Stomach (tissue), 9 donors: ENCODE data around the gene CDH23. TPM values are rescaled to one million over a fixed set of nuclear protein-coding genes. Genes with fewer than 3 reads are reported as not detected.

ENCODE experiments used
- DNase-seq, 2 donors: peaks; one replicate each; pipeline versions ENCODE4 v3.0.0 to v3.0.0-alpha.2; 2013 to 2019
- H3K27ac ChIP-seq, 5 donors: fragments of 200-600 bp in 4 of 5; sonication (generic) in 4 of 5; one replicate each; pipeline ENCODE4 v1.5.1; 2013 to 2019; ENCODE audit warnings: mild to moderate bottlenecking in 1 of 5, moderate library complexity in 1 of 5
- H3K27me3 ChIP-seq, 3 donors: fragments of 200-600 bp; sonication (generic); one replicate each; pipeline ENCODE4 v1.5.1; 2017 to 2019; ENCODE audit warnings: mixed run types in 1 of 3
- H3K36me3 ChIP-seq, 4 donors: fragments of 200-600 bp; sonication (generic); 1 replicate in 3 of 4; 2 replicates in 1 of 4; pipeline ENCODE4 v1.5.1; 2016 to 2019
- H3K4me1 ChIP-seq, 4 donors: fragments of 200-600 bp; sonication (generic); one replicate each; pipeline ENCODE4 v1.5.1; 2016 to 2019
- H3K4me3 ChIP-seq, 4 donors: fragments of 200-600 bp; sonication (generic) in 3 of 4; one replicate each; pipeline ENCODE4 v1.5.1; 2016 to 2019; ENCODE audit warnings: mild to moderate bottlenecking in 1 of 4
- H3K9me3 ChIP-seq, 4 donors: fragments of 200-600 bp; sonication (generic); one replicate each; pipeline ENCODE4 v1.5.1; 2016 to 2019
- EP300 ChIP-seq: sonication (generic); formaldehyde crosslinking; IDR thresholded peaks from one replicate; pipeline ENCODE4 v1.6.1; 2017; ENCODE audit warnings: antibody characterized with exemption
- POLR2A ChIP-seq, 4 donors: fragments of 450-650 bp; IDR thresholded peaks; one replicate each; pipeline ENCODE4 v1.6.1; 2016; ENCODE audit warnings: antibody characterized with exemption in 4 of 4, control low read depth in 2 of 4, mild to moderate bottlenecking in 1 of 4, moderate library complexity in 1 of 4
- POLR2AphosphoS5 ChIP-seq, 3 donors: sonication (generic); formaldehyde crosslinking; IDR thresholded peaks; one replicate each; pipeline ENCODE4 v1.6.1; 2016; ENCODE audit warnings: antibody characterized with exemption in 3 of 3
- WGBS, 5 donors: extraction: QIAGEN DNeasy Blood & Tissue Kit in 3 of 5; methylation state at CpG; one replicate each; pipeline versions ENCODE4 v1.1.5 to v1.1.7; 2013 to 2018; 5-methylcytosine and 5-hydroxymethylcytosine counted together
- intact Hi-C: fragments of 100-400 bp; cut with DNase I; formaldehyde crosslinking; loops from one replicate; pipeline ENCODE4 v1.15.1; 2023; ENCODE audit warnings: low total_unique reads
- polyA plus RNA-seq, 3 donors: library from polyadenylated mRNA; stranded (reverse); fragments of 200-250 nt; gene quantifications; one replicate each; pipeline ENCODE4 v1.2.3, GENCODE V29; 2013
- total RNA-seq, 5 donors: library from RNA; depleted of rRNA; stranded (reverse); fragments of >200 nt; gene quantifications; one replicate each; pipeline versions ENCODE4 v1.1.0 to v1.2.3, GENCODE V29; 2014 to 2016
- TF ChIP-seq, protein P1 (sequence below), 7 experiments: fragments of 450-650 bp in 4 of 7; fragments of 200-600 bp in 3 of 7; sonication (generic) in 3 of 7; IDR thresholded peaks; one replicate each; pipeline ENCODE4 v1.5.1; 2016 to 2019; ENCODE audit warnings: antibody characterized with exemption in 7 of 7, control low read depth in 2 of 7, mild to moderate bottlenecking in 1 of 7
- donor health status: healthy with polysubstance abuse.
- donor health status: Bipolar disorder and iron deficiency.
- donor health status: healthy.

The CDH23 gene
- total and polyA plus RNA-seq, 8 donors = 0.31 to 8.2 (median 2.2) TPM

DNA sequence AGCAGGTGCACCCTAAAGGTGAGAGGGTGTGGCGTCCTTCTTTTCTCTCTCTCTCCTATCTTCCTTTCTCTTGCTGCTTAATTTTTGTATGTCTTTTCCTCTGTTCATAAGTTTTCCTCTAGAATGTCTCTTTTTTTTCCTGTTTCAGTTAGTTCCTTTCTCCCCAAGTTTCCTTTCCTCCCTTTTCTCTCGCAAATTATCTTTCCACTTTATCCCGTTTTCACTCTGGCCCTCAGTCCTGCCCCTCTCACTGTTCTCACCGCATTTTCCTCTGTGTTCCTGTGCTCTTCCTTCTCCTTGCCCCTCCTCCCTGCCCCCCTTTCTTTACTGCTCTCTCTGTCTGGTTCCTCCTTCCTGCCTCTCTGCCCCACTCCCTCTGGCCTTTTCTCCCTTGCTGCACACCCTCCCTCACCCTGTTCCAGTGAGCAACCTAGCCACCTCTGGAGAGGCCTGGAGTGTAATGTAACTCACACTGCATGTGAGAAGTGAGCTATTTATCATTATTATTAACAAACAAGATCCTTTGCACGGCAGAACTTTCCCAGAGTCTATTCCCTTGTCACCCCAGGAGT lies 164.4 kb downstream of the CDH23 start:
- Histone ChIP-seq H3K4me3 (no peak overlapping the region), H3K9me3 (no peaks in the 10 kb centered on the region), H3K36me3 (no peaks in the 10 kb centered on the region), H3K4me1 (no peaks in the 10 kb centered on the region), H3K27ac (no peak overlapping the region), H3K27me3 (peaks cover 0 to 4% (median 0%) of the 10 kb centered on the region in 3 donors)
- intact Hi-C loops = no loop called here
- 35 to 49% (median 44%) methylated on average over 5 of the region's 5 CpGs for WGBS, 5 donors
- TF ChIP-seq POLR2A (IDR thresholded peaks at IDR 0.05) (no peak), EP300 (no peak), POLR2AphosphoS5 (IDR thresholded peaks at IDR 0.05) (no peak)
- TF ChIP-seq, protein P1, sequence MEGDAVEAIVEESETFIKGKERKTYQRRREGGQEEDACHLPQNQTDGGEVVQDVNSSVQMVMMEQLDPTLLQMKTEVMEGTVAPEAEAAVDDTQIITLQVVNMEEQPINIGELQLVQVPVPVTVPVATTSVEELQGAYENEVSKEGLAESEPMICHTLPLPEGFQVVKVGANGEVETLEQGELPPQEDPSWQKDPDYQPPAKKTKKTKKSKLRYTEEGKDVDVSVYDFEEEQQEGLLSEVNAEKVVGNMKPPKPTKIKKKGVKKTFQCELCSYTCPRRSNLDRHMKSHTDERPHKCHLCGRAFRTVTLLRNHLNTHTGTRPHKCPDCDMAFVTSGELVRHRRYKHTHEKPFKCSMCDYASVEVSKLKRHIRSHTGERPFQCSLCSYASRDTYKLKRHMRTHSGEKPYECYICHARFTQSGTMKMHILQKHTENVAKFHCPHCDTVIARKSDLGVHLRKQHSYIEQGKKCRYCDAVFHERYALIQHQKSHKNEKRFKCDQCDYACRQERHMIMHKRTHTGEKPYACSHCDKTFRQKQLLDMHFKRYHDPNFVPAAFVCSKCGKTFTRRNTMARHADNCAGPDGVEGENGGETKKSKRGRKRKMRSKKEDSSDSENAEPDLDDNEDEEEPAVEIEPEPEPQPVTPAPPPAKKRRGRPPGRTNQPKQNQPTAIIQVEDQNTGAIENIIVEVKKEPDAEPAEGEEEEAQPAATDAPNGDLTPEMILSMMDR (IDR thresholded peaks at IDR 0.05) = no peak
- no peak for DNase-seq

DNA sequence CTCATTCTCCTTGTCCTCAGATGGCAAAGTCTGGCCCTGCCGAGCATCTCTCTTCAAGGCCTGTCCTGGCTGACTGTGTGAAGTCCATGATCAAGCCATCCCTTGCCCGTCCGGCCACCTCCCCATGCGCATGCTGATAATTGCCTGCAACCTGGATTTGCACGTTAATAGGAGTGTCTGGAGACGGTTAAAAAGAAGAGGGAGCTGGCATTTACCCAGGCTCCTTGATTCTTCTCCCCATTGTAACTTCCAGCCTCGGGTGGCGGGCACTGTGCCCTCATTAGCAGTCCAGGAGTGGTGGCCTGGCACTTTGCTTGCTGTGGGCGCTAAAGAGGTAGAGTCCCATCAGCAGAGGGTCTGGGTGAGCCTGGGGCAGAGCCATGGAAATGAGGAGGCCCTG lies 165.5 kb downstream of the CDH23 start:
- no peak overlapping the region for H3K4me3 ChIP-seq
- intact Hi-C loops = no loop called here
- no peaks in the 10 kb centered on the region for H3K36me3 ChIP-seq
- no peak for DNase-seq
- 86 to 92% (median 88%) methylated on average over 9 of the region's 9 CpGs for WGBS, 5 donors
- no peaks in the 10 kb centered on the region for H3K9me3 ChIP-seq
- no peak for TF ChIP-seq EP300
- TF ChIP-seq POLR2A (IDR thresholded peaks at IDR 0.05) = no peak
- TF ChIP-seq, protein P1 (IDR thresholded peaks at IDR 0.05) = no peak
- TF ChIP-seq POLR2AphosphoS5 (IDR thresholded peaks at IDR 0.05) = no peak
- H3K27ac ChIP-seq = no peak overlapping the region
- H3K4me1 ChIP-seq = no peaks in the 10 kb centered on the region
- peaks cover 0 to 4% (median 0%) of the 10 kb centered on the region in 3 donors for H3K27me3 ChIP-seq

GRCh38 chr10:71562904-71563303 lies 166.2 kb downstream of the CDH23 start:
- Histone ChIP-seq H3K27me3 (peaks cover 0 to 4% (median 0%) of the 10 kb centered on the region in 3 donors), H3K9me3 (no peaks in the 10 kb centered on the region), H3K36me3 (no peaks in the 10 kb centered on the region), H3K4me1 (no peaks in the 10 kb centered on the region), H3K4me3 (no peak overlapping the region), H3K27ac (no peak overlapping the region)
- WGBS, 5 donors = 80 to 93% (median 90%) methylated on average over 3 of the region's 3 CpGs
- intact Hi-C loops = no loop called here
- DNase-seq = no peak
- TF ChIP-seq, protein P1 (IDR thresholded peaks at IDR 0.05) = no peak
- TF ChIP-seq POLR2AphosphoS5 (IDR thresholded peaks at IDR 0.05) (no peak), EP300 (no peak), POLR2A (IDR thresholded peaks at IDR 0.05) (no peak)

DNA sequence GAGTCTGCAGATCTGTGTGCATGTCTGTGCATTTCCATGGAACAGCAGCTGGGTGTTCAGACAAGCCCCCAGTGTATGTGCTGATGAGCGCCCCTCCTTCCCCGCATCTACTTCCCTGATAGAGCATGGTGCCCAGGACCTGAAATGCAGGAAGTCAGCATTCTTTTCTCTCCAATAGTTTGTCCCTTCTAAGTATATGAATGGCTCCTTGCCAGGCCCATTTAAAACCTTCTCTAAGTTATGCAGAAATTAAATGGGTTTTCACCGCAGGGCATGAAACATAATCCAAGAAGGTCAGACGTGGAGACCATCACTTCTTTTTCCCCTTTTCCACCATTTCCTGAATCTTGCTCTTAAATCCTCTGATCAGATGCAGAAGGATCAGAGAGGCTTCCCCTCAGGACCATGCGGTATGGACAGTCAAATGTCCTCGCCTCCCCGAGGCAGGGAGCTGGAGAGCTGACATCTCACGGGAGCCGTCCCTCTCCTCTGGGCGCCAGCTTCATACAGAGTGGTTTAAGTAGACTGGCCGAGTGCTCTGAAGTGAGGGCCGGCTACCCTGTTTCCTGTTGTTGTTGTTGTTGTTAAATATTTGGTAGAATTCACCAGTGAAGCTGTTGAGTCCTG lies 167.6 kb downstream of the CDH23 start:
- no peaks in the 10 kb centered on the region for H3K36me3 ChIP-seq
- H3K9me3 ChIP-seq = no peaks in the 10 kb centered on the region
- H3K4me1 ChIP-seq = no peaks in the 10 kb centered on the region
- H3K27ac ChIP-seq = no peak overlapping the region
- no peak overlapping the region for H3K4me3 ChIP-seq
- peaks cover 0 to 4% (median 0%) of the 10 kb centered on the region in 3 donors for H3K27me3 ChIP-seq
- intact Hi-C loops = no loop called here
- no peak for DNase-seq
- no peak for TF ChIP-seq POLR2AphosphoS5 (IDR thresholded peaks at IDR 0.05)
- 64 to 72% (median 70%) methylated on average over 12 of the region's 12 CpGs for WGBS, 5 donors
